Measurements from ENCODE around the gene MOB2. TPM values are rescaled to one million over a fixed set of nuclear protein-coding genes. Genes with fewer than 3 reads are reported as not detected.

The MOB2 gene
- total and polyA plus RNA-seq, 12 donors = 25.2 to 59.1 (median 45.2) TPM

- Histone ChIP-seq H3K36me3 (peaks cover 0 to 18% (median 7%) of the 10 kb centered on the region in 9 donors), H3K27me3 (no peaks in the 10 kb centered on the region), H3K9me3 (no peaks in the 10 kb centered on the region), H3K4me3 (peak overlapping the region in 6 of 10 donors; percentile 8 to 43 (median 33)), H3K4me1 (peaks cover 53 to 97% (median 75%) of the 10 kb centered on the region in 9 donors), H3K27ac (peak overlapping the region in 3 of 10 donors; percentile 15 to 37 (median 31))
- DNase-seq = peak in 1 of 2 donors; percentile 52
- ATAC-seq = peak in 6 of 8 donors; percentile 7 to 40 (median 26)
- intact Hi-C loops (cut with DNase I) = no loop called here
- peak in 1 of 9 donors; percentile 7 for TF ChIP-seq CTCF (IDR thresholded peaks at IDR 0.05)
- WGBS, 2 donors = 65 to 66% methylated on average over 20 of the region's 20 CpGs
Measured at GRCh38 chr11:1484695-1485503, 1.7 kb downstream of the MOB2 start.

GRCh38 chr11:1484061-1484671 lies 2.4 kb downstream of the MOB2 start:
- no peak for ATAC-seq
- no peaks in the 10 kb centered on the region for H3K27me3 ChIP-seq
- peaks cover 0 to 26% (median 12%) of the 10 kb centered on the region in 9 donors for H3K36me3 ChIP-seq
- H3K4me3 ChIP-seq = peak overlapping the region in 1 of 10 donors; percentile 36
- no peaks in the 10 kb centered on the region for H3K9me3 ChIP-seq
- 89% methylated on average over 17 of the region's 17 CpGs for WGBS, 2 donors
- intact Hi-C loops (cut with DNase I) = no loop called here
- H3K4me1 ChIP-seq = peaks cover 53 to 97% (median 75%) of the 10 kb centered on the region in 9 donors
- TF ChIP-seq CTCF (IDR thresholded peaks at IDR 0.05) = no peak
- H3K27ac ChIP-seq = no peak overlapping the region
- no peak for DNase-seq

GRCh38 chr11:1483445-1483961 lies 3.1 kb downstream of the MOB2 start:
- no peak for TF ChIP-seq CTCF (IDR thresholded peaks at IDR 0.05)
- DNase-seq (peak in 1 of 2 donors; percentile 11), ATAC-seq (peak in 1 of 8 donors; percentile 9)
- WGBS, 2 donors = 43 to 55% methylated on average over 6 of the region's 6 CpGs
- H3K27ac ChIP-seq = peak overlapping the region in 7 of 10 donors; percentile 29 to 50 (median 43)
- H3K36me3 ChIP-seq = peaks cover 0 to 32% (median 18%) of the 10 kb centered on the region in 9 donors
- intact Hi-C loops (cut with DNase I) = no loop called here
- H3K4me1 ChIP-seq = peaks cover 53 to 92% (median 69%) of the 10 kb centered on the region in 9 donors
- no peak overlapping the region for H3K4me3 ChIP-seq
- H3K27me3 ChIP-seq = no peaks in the 10 kb centered on the region
- H3K9me3 ChIP-seq = no peaks in the 10 kb centered on the region

All from heart right ventricle (tissue), 16 donors.